HG03442 (cell line): ENCODE measurements around the gene CD70.
"Not testable (repeated sequence)": the region's sequence is repeated elsewhere in the genome, so short reads cannot be mapped to it uniquely, and the experiment has no call there.

ENCODE experiments used
- ATAC-seq: cut with Tn5 transposase; IDR thresholded peaks from one replicate; pipeline ENCODE4 v1.9.1; 2021; ENCODE audit warnings: mild to moderate bottlenecking, moderate library complexity; ENCODE audit not compliant: unreplicated experiment

The CD70 gene

GRCh38 chr19:6590827-6591319 lies at the start of gene CD70:
TSS of gene CD70 (minus strand) at chr19:6591150. CDS start at chr19:6591002, 148 bp downstream.
- ATAC-seq, result peak; percentile 54

- not testable (repeated sequence) for ATAC-seq
Measured at GRCh38 chr19:6640333-6640732, 49.4 kb upstream of the CD70 start.

- no peak for ATAC-seq
Measured at GRCh38 chr19:6639439-6639838, 48.5 kb upstream of the CD70 start.

GRCh38 chr19:6633456-6633813 lies 42.5 kb upstream of the CD70 start:
- ATAC-seq, result not testable (repeated sequence)

GRCh38 chr19:6632747-6633455 lies 42.0 kb upstream of the CD70 start:
- not testable (repeated sequence) for ATAC-seq

- ATAC-seq, result no peak
Measured at GRCh38 chr19:6632002-6632621, 41.2 kb upstream of the CD70 start.

GRCh38 chr19:6626764-6627163 lies 35.8 kb upstream of the CD70 start:
- no peak for ATAC-seq

GRCh38 chr19:6617374-6617773 lies 26.4 kb upstream of the CD70 start:
- no peak for ATAC-seq

- no peak for ATAC-seq
Measured at GRCh38 chr19:6616011-6616410, 25.1 kb upstream of the CD70 start.

GRCh38 chr19:6613711-6614110 lies 22.8 kb upstream of the CD70 start:
- no peak for ATAC-seq

- no peak for ATAC-seq
Measured at GRCh38 chr19:6610934-6611852, 20.2 kb upstream of the CD70 start.

- ATAC-seq, result no peak
Measured at GRCh38 chr19:6608940-6609339, 18.0 kb upstream of the CD70 start.

- ATAC-seq, result not testable (repeated sequence)
Measured at GRCh38 chr19:6608146-6608545, 17.2 kb upstream of the CD70 start.

GRCh38 chr19:6606276-6607070 lies 15.5 kb upstream of the CD70 start:
- ATAC-seq, result not testable (repeated sequence)

GRCh38 chr19:6604906-6605305 lies 14.0 kb upstream of the CD70 start:
- ATAC-seq, result no peak

GRCh38 chr19:6602729-6603114 lies 11.8 kb upstream of the CD70 start:
- ATAC-seq, result no peak

- ATAC-seq, result not testable (repeated sequence)
Measured at GRCh38 chr19:6601537-6602052, 10.6 kb upstream of the CD70 start.

GRCh38 chr19:6600951-6601536 lies 10.1 kb upstream of the CD70 start:
- not testable (repeated sequence) for ATAC-seq

GRCh38 chr19:6599866-6600454 lies 9.0 kb upstream of the CD70 start:
- no peak for ATAC-seq
